T-helper 9 cell (primary cell): ENCODE data around the gene BLOC1S5.
"Not testable (repeated sequence)": the region's sequence is repeated elsewhere in the genome, so short reads cannot be mapped to it uniquely, and the experiment has no call there.

ENCODE experiments used
- DNase-seq: peaks from one replicate; pipeline ENCODE4 v3.0.0-alpha.2; 2020

BLOC1S5 gene

DNA sequence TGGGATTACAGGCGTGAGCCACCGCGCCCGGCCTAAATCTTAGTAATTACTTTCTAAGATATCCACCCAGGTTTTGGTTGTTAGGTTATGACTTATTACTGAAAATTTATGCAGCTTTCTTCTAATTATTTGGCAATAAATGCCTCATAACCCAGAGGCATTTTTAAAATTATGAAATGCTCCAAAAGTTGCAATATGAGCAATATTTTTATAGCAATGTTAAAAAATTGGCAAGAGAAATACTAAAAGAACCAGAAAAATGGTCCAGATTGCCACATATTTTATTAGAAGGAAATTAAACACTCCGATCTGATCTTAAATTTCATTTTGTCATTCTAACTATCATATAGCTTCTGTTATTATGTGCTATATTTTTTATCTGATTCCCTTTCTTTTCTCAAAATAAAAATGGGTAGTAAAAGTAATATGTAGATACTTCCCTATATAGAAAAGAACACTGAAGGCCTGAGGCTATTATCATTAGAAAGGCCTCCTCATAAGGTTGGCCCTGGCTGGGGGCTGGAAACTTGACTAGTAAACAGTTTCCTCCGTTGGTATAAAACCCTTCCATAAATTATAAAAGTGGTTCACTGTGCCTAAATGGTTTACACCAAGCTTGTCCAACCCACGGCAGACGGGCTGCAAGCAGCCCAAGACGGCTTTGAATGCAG is 22.1 kb downstream of the BLOC1S5 start:
- no peak for DNase-seq

DNA sequence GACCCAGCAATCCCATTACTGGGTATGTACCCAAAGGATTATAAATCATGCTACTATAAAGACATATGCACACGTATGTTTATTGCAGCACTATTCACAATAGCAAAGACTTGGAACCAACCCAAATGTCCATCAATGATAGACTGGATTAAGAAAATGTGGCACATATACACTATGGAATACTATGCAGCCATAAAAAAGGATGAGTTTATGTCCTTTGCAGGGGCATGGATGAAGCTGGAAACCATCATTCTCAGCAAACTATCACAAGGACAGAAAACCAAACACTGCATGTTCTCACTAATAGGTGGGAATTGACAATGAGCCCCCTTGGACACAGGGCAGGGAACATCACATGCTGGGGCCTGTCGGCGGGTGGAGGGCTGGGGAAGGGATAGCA is 30.1 kb downstream of the BLOC1S5 start:
- not testable (repeated sequence) for DNase-seq

DNA sequence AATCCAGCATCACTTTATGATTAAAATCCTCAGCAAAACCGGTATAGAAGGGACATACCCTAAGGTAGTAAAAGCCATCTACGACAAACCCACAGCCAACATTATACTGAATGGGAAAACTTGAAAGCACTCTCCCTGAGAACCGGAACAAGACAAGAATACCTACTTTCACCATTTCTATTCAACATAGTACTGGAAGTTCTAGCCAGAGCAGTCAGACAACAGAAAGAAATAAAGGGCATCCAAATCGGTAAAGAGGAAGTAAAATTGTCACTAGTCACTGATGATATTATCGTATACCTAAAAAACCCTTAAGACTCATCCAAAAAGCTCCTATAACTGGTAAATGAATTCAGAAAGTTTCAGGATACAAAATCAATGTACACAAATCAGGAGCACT is 33.3 kb downstream of the BLOC1S5 start:
- no peak for DNase-seq

DNA sequence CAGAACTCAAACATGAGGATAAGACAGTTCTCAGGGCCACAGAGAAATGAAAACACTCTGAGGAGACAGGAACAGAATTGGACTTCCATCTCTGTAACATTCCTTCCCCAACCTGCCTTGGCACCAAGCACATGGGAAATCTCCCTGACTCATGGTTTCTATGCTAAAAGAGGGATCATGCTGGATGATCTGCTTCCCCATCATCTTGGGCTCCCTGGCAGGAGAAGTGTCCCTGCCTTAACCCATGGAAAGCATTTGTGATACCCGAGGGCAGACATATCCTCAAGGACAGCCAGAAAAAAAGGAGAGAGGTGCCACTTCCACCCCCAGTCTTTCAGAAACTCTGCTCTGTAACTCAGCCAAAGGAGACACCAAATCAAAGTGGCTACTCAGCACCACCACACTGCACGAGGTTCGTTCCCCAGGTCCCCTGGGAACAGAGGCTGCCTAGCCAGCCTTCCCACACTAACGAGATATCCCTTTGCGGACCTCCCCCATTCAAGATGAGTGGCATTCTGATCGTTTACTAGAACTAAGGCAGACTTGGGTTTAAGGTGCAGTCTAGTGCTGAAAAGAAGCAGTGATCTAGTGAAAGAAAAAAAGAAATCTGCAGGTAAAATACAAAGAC is 34.8 kb downstream of the BLOC1S5 start:
- no peak for DNase-seq

DNA sequence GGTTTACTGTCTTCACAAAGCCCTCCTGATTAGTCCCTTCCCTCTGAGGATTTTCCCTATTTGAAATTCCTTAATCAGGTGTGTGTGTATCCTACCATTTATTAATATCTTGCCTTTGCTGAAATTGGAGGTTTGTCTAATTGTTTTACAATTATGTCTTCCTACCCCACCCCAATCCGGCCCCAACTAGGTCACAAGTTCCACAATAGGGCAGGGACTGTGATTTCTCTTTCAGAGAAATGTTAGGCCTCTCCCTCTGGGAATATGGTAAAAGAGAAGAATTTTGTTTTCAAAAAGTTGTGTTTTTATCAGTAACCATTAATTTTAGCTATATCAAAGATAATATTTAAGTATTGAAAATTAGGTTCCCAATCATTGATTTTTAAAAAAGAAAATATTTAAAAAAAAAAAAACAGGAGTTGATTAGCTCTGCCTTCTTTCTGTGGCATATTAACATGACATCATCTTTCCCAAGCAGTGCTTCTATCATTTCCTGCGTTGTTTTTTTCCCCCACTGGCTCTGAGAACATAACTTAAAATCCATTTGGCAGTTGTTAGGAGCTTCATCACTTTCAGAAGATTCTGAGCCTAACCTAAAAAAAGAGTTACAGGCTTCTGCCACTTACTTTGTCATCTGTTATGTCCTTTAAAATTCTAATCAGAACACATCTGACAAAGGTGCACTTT is 36.1 kb downstream of the BLOC1S5 start:
- DNase-seq, result no peak

DNA sequence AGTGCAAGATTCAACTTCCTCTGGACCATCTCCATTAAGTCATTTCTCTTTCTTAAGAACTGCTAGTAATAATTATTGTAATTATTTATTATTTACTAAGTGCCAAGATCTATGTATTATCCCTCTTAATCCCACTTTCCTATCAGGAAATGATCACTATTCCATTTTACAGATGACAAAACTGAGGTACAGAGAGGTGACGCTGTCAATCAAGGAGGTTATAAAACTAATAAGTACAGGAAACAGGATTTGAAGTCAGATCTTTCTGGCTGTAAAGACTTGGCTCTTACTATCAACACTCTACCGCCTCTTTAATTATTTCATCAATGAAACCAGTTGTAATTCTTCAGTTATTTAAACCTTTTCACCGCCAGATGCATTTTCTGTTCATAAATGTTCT is 37.4 kb downstream of the BLOC1S5 start:
- no peak for DNase-seq

DNA sequence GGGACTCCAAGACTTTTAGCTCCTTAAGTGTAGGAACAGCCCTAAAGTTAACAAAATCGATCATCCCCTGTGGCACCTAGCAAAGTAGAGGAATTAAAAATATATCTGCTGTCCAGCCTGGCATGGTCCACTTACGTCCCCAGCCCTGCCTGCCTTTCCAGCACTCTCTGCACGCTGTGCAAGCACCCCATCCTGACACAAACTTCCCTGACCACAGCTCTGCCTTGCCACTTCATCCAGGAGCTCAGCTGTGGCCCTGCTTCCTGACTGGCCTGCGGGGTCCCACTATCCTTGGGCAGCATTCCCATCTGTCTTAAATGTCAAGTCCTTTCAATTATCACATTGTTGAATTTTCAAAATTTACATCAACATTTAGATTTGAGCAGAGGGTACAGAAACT is 39.0 kb downstream of the BLOC1S5 start:
- DNase-seq, result no peak

DNA sequence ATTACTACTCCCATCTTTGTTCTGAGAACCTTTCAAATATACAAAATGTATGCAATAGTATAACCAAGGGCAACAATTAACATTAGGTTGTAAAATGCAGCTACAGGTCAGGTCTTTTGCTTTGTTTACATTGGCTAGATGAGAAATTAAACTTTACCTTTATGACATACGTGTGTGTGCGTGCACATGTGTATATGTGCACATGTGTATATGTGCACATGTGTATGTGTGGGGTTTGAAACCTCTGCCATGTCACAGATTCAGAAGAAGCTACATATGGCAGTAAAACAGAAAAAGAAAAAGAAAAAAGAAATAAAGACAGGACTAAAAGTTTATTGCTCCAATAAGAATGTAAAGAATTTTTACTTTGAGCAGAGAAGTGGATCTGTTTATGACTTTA is 40.6 kb downstream of the BLOC1S5 start:
- DNase-seq, result no peak

DNA sequence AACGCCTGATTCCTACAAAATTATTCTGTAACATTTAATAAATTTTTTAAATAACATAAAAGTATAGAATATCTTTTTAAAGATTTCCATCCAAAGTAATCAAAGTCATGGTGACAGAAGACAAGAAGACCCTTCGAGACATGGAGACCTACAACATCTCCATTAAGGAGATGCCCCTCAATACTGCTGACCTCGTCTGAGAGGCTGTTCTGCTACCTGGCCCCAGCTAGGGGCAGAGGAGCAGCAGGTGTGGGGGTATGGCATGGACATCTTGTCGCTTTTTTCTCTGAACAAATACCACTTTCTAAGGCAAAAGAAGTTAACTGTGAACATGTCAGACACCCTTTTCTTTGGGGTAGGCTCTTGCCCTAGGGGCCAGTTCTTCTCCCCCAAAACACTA is 44.1 kb downstream of the BLOC1S5 start:
- DNase-seq, result no peak

DNA sequence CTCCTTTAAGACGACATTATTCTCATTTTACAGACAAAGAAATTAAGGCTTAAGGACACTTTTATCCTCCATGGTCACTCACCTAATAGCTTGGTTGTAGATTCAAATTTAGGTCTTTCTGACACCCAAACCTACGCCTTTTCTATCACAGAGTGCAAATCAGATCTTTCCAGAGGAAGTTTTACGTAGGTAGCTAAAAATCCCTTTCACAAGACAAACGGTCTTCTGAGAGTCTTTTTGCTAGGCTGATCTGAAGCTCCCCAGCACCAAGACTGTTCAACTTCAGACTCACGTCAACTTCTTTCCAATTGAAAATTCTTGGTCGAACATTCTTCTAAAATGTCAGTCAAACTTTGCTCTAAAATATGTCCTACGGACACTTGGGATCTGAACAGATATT is 46.5 kb downstream of the BLOC1S5 start:
- DNase-seq, result no peak

DNA sequence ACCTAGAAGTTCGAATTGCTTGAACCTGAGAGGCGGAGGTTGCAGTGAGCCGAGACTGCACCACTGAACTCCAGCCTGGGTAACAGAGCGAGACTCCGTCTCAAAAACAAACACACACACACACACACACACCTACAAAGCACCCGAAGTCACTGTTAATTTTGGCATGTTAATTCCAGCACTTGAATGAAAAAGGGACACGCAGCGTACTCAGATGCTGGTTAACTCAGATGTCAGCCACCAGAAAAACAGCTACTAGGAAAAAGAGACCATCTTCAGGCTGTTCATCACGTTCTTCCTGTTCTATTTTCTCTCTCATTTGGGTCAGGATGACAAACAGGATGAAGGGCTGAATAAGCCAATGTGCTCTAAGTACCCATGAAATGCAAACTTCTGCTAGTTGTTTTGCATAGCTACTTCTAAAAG is 46.9 kb downstream of the BLOC1S5 start:
- DNase-seq, result no peak

DNA sequence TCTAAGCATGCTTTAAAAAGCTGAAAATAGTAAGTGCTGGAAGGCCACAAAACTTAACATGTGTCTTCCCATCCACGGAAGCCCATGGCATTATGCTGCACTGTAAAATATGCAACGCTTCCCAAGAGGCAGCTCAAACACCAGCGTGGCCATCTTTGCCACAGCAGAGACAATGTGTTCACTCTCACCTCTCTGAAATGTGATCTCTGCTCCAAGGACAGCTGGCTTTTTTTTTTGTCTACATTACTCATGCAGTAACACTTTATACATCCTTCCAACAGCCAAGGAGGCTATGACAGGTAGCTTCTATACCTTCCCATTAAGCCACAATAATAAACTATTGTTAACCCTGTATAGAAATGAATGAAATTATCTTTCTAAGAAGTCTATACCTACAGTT is 49.2 kb downstream of the BLOC1S5 start:
- DNase-seq, result no peak

DNA sequence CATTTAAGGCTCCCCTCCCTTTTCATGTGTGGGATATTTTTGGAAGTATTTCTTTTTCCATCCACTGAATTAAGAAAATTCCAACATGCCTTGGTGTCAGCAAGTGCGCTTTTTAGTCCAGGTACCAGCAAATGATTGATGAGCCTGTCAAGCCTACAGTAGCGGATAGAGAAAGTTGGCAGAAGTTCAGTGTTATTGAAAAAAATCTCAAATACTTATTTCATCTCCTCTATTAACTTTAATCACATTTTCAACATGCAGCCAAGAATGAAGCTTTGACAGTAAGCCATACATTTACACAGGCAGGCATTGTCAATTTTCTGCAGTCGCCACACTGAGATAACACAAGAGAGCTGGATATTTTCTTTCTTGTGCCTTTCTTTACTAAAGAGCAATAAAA is 50.4 kb downstream of the BLOC1S5 start:
- DNase-seq, result no peak

DNA sequence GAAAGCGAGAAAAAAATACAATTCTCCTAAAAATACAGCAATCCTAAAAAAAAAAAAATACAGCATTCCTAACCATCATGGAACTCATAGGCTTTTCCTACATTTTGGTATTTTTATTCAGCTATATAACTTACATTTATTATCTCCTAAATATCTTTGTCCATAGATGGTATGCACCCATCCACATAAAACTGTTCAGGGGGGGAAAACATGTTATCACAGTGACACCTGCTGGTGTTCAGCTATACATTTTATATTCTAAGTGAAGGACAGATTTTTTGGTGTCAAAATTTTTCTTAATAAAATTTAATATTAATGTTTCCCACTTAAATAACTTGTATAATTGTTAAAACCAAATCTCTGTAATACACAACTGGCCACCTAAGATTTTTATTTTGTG is 58.0 kb downstream of the BLOC1S5 start:
- no peak for DNase-seq

DNA sequence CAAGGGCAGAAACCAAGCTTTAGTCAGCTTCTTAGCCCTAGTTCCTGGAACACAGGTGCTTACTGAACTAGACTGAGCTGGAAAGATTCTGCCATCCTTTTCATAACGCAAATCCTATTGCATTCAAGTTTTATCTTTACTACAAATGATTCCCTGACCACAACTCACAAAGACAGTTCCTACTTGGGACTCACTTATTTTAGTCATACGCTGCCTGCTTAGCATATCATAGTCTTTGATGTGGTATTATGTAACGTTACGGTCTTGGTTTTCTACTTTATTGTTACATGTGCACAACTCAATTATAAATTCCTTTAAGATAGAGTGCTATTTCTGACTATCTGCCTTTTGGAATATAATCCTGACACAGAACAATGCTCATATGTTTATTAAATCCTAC is 59.1 kb downstream of the BLOC1S5 start:
- no peak for DNase-seq

DNA sequence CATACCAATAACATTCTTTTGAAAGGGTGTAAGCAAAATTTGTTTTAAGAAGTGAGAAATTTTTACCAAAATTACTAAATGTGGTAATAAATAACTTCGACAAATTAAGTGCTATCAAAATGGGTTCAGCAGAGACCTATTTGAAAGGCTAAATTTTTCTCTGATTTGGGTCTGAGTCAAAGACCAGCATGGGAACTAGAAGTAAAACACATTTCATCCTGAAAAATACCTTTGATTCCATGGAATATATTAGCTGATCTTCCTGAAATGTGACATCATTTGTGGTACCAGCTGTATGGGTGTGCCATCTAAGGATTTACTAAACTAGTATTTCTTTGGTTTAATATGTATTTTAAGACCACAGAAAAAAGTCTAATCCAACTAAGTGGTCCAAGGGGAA is 63.6 kb downstream of the BLOC1S5 start:
- DNase-seq, result no peak

DNA sequence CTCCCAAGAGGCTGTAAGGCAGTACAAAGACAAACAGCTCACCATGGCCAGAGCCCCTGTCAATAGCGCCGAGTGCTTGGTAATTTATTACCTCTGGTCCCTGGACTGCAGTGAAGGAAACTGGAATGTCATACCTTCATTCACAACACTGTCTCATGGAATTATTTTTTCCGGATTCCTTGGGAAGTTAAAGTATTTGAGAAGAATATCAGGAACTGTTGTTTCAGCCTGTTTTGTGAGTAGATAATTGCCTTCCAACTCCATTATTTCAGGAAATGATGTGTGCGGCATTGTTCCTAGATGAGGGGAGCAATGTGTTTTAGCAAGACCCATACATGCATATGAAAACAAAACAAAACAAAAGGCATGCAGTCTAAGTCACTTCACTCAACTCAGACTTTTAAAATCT is 64.0 kb downstream of the BLOC1S5 start:
- DNase-seq, result no peak

DNA sequence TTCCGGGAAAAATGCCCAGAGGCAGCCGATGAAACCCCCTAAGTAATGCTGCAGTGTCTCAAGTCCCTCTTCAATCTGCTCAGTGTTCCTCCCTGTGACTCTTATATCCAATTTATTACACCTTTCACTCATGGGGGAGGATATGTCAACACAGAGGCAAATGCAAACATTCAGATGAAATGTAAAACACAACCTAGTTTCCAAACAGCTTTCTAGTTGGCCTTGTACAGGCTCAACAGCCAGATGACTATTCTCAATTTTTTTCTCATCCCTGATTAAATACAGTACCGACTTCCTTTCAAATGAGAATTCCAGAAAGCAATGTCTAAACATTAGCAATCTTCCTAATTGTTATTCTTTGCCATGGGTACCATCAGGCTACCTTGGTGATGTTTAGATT is 65.0 kb downstream of the BLOC1S5 start:
- no peak for DNase-seq

DNA sequence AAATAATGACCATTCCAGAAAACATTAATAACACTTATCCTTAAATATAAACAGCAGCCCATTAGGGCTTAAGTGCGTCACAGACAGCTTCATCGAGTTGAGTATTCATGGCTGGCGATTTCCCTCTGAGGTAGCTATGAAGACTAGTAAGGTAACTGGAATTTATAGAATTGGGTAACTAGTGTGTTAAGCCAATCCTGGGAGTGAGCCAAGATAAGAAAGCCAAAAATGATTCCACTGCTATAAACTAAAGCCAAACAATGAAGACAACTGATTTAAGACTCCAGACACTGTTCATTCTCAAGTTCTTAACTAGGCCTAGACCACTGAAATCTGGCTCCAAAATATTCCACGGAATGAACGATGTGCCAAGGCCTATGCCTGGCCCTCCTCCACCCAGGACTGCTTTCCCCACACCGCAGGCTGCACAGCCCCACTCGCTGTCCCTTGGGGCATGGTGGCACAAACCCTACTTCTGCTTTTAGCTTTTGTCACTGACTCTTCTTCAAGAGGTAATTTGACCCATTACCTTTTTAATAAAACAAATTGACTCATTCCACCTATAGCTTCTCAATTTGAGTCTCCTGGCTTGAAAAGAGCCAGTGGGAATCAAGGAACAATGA is 66.0 kb downstream of the BLOC1S5 start:
- DNase-seq, result no peak

DNA sequence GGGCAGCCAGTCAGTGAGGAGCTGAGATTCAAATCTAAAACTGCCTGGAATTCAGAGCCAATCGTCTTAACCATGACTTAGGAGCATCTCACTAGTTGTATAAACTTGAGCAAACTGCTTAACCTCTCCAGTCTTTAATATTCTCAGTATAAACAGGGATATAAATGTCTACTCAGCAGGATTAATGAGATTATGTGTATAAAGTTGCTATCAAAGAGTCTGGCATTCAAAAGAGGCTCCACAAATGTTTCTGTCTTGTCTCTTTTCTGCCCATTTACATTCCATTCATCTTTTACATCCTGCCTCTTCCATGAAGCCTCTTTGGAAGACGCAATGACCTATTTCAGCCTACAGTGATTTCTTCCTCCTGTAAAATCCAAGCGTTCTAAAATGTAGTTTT is 66.9 kb downstream of the BLOC1S5 start:
- DNase-seq, result no peak

DNA sequence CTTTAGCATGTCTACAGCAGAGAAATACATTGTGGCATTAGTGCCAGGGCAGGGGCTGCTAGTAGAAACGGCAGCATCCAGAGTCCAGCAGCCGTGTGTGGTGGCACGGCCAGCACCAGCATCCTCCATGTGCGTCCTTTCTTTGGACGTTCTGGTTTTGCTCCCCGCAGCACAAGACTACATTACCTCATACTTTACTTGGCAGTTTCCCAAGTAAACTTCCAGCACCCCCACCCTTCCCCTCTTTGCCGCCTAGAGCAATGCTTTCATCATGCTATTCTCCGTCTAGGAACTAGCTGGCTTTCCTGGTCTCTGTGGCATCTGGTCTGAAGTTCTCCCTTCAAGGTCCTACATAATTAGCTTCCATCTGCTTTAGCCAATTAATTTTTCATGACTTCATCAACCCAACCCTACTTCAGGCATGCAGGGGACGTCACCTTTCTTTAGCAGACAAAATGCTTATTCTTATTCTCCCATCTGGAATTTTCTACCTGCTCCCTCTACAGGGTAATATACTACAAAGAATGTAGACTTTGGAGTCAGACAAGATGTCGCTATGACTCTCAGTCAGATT is 67.6 kb downstream of the BLOC1S5 start:
- no peak for DNase-seq

DNA sequence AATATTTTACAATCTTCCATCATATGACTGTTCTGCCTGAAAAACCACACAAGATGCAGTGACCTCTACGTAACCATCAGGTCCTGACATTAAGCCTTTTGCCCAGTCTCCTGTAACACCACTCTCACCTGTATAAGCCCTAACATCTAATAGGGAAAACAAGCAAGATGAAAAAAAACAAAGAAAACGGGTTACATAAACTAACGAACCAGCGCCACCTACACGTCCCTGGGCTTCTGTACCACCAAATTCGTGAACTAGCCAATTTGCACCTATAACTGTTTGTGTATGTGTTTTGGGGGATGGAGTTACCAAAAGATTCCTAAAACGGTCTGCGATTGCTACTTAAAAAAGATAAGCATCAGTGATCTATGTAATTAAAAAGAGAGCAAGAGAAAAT is 70.2 kb downstream of the BLOC1S5 start:
- no peak for DNase-seq

DNA sequence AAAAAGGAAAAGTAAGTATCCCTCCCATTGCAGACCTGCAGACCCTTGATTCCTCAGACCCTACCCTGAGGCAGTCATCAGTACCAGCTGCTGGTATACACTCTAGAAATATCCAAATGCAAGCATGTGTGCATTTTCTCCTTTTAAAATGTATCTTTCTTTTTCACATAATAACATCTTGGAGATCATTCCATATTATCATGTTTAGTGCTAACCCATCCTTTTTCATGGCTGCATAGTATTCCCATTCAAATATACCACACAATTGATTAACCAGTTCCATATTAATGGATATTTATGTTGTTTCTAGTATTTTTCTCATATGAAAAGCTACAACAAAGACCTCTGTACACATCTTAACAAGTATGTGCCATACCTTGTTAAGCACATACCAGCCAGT is 70.8 kb downstream of the BLOC1S5 start:
- DNase-seq, result no peak
